GM20000 (cell line): ENCODE results near the gene CHST8.

ENCODE experiments used
- DNase-seq: peaks from one replicate; pipeline ENCODE4 v3.0.0; 2012; ENCODE audit warnings: low spot score
- CTCF ChIP-seq: IDR thresholded peaks from 2 replicates; pipeline ENCODE4 v1.5.1; 2012; ENCODE audit warnings: mild to moderate bottlenecking, control low read depth; ENCODE audit errors: extremely low read depth, missing control alignments

The CHST8 gene

GRCh38 chr19:33627962-33628839, 6.4 kb downstream of the CHST8 start:
- no peak for DNase-seq

GRCh38 chr19:33628921-33629825, 7.4 kb downstream of the CHST8 start:
- no peak for TF ChIP-seq CTCF
- no peak for DNase-seq

More at GRCh38 chr19:33627962-33628839, 6.4 kb downstream of the CHST8 start:
- no peak for TF ChIP-seq CTCF

GRCh38 chr19:33629826-33630375, 8.1 kb downstream of the CHST8 start:
- DNase-seq = no peak
- no peak for TF ChIP-seq CTCF

- no peak for TF ChIP-seq CTCF
- no peak for DNase-seq
Measured at GRCh38 chr19:33630880-33631608, 9.3 kb downstream of the CHST8 start.

- no peak for TF ChIP-seq CTCF
- no peak for DNase-seq
Measured at GRCh38 chr19:33631609-33631973, 9.8 kb downstream of the CHST8 start.

GRCh38 chr19:33634361-33635091, 12.8 kb downstream of the CHST8 start:
- no peak for DNase-seq

More at GRCh38 chr19:33634361-33635091, 12.8 kb downstream of the CHST8 start:
- TF ChIP-seq CTCF = no peak
